ENCODE measurements around the gene FCN3.

The FCN3 gene

GRCh38 chr1:27358038-27358927, 16.3 kb downstream of the FCN3 start:
- no peak for DNase-seq (ENCODE audit: low read depth)

DNA sequence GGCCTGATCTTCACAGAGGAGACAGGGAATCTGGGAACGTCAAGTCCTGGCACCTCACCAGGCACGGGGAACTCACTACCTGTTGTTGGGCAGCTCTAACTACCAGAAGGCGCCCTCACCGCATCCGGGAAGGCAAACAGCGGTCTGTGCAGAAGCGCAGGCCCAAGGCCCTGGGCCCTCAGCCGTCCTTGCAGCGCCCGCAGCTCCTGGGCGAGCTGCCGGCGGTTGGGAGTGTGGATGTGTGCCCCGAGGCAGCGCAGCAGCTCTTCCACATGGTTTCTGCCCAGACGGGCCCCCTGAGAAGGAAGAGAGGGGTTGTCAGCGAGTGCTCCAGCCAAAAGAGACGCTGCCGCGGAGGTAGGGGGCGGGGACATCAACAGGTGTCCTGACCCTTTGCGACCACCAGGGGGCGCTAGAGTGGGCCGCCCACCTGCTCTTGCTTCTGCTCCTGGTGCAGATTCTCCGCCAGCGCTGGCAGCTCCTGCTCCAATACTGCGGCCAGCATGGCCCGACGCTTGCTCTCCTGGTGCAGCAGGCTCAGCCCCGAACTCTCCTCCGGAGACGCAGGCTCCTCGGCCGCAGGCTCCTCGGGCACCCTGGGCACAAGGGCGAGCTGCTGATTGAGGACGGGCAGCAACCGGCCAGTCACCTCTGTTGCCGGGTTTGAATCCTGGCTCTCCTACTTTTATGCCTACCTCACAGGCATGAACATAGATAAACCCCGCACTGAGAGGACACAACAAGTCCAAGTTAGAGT, 17.2 kb downstream of the FCN3 start:
- peak; percentile 53 for DNase-seq (ENCODE audit: low read depth)

DNA sequence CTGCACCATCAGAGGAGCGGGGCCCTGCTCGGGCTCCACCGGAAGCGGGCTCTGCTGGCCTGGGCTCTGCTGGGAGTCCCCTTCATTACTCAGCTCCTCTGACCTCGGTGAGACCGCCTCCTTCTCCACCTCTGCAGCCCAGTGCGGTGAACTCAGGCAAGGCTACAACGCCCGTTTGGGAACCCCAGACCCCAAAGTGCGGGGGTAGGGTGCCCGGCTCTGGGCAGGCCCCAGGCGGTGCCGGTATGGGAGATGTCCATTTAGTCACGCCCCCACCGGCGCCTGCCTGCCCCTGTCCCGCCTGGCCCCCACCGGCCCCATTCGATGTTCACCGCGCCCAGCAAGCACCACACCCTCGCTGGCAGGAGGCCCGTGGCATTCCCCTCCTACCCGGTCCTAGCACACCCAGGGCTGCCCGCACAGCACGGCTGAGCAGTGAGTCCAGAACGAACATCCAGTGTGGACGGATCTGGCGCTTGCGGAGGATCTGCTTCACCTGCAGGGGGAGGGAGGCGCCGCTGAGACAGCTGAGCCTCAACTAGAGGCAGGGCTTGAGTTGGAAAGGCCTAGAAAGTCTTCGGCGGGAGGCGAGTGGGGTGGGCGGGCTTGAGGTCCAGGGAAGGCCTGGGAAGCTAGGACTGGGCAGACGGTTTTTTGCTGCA, 17.9 kb downstream of the FCN3 start:
- peak; percentile 37 for DNase-seq (ENCODE audit: low read depth)

GRCh38 chr1:27356277-27356618, 18.4 kb downstream of the FCN3 start:
- no peak for DNase-seq (ENCODE audit: low read depth)

DNA sequence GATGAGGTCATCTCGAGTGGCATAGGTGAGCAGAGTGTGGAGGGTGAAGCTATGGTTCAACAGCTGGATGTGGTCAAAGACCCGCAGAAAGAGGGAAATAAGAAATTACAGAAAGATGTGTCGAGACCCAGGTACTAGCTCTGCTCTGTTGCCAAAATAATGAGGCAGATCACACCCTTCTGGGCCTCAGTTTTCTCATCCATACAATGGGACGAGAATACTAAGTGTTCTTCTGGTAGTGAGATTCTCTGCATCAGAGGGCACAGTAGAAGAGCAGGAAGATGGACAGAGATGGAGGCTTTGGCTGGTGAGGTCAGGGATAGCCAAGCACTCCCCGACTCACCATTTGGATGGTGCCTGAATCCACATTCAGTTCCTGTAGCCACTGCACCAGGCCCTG, 18.9 kb downstream of the FCN3 start:
- no peak for DNase-seq (ENCODE audit: low read depth)

- no peak for DNase-seq (ENCODE audit: low read depth)
These were observed 21.0 kb downstream of the FCN3 start for GRCh38 chr1:27353629-27354028.

- no peak for DNase-seq (ENCODE audit: low read depth)
These were observed 21.5 kb downstream of the FCN3 start for GRCh38 chr1:27353166-27353565.

DNA sequence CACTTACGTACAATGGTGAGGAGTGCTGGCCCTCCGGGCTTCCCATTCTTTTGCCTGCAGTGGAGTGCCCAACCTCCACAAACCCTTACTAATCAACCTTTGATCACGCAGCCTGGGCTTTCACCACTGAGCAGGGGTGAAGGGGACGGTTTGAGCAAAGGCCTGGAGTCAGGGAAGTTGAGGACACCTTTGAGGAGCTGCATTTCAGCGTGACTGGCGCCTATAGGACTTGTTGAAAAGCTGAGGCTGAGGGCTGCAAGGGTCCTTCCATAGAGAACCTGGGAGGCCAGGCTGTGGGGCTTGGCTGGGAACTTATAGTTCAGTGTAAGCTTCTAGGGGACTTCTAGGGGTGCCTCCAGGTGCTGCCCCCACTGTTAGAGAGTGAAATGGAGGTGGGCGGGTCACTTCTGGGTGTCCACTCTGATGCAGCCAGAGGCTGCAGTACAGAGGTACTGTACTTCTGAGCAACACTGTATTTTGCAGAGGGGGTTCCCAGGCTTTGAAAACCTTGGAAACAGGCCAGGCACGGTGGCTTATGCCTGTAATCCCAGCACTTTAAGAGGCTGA, 23.0 kb downstream of the FCN3 start:
- no peak for DNase-seq (ENCODE audit: low read depth)

DNA sequence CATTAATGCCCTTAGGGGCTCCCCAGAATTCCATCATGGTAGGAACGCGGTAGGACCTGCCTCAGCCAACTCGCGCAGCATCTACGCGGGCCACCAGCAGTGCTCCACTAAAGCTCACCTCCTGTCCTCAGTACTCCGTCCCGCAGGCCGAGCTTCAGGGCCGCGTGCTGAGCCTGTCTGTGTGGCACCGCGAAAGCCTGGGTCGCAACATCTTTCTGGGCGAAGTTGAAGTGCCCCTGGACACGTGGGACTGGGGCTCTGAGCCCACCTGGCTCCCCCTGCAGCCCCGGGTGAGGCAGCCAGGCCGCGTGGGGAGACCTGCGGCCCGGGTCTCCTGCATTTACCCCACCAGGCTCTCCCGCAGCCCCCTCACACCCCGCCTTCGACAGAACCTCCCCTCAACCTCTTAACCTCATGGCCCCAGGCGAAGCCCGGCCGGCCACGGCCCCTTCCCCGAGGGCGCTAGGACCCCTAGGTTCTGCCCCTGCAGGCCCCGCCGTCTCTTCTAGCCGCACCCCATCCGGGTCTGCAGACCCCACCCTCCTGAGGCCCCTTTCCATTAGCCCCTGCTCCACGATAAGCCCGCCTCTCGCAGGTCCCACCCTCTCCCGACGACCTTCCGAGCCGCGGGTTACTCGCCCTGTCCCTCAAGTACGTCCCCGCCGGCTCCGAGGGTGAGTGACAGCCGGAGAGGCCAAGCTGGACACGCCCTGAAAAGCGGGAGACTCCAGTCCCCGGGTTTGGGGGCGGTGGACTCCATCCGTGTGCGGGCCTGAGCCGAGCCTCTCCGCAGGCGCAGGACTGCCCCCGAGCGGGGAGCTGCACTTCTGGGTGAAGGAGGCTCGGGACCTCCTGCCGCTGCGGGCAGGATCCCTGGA, 23.7 kb downstream of the FCN3 start:
- no peak for DNase-seq (ENCODE audit: low read depth)

- no peak for DNase-seq (ENCODE audit: low read depth)
These were observed 24.6 kb downstream of the FCN3 start for GRCh38 chr1:27349784-27350662.

DNA sequence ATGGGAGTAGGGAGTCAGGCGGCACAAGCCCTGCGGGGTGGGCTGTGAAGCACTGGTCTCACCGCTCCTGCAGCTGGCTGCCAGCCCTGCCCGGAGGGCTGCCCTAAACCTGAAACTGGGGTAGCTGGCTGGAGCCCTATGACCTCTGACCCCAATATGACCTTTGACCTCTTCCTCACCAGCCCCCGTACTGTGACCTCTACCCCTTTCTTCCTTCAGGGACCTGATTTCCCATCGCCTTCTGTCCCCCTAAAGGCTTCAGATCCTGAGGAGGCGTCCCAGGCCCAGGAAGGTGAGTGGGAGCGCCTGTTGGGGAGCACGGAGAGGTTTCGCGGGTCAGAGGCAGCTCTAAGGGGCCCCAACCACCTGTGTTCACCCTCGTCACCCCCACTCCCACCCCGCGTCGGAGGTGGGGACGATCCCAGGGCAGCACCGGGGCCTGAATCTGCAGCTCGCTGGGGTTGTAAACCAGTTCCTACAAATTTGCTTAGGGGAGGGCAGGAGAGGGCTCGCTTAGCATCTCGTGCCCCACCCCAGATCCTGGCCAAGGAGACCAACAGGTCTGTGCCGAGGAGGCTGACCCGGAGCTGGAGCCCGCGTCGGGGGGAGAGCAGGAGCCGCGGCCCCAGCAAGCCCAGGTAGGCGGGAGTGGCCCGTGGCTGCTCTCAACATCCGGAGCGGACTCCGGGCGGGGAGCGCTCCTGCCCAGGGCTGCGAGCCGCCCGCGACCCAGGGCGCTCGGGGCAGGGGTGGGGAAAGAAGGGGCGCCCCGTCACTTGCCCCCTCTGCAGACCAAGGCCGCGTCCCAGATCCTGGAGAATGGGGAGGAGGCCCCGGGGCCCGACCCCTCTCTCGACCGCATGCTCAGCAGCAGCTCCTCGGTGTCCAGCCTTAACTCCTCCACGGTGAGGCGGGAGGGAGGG, 25.5 kb downstream of the FCN3 start:
- DNase-seq (ENCODE audit: low read depth) = no peak

DNA sequence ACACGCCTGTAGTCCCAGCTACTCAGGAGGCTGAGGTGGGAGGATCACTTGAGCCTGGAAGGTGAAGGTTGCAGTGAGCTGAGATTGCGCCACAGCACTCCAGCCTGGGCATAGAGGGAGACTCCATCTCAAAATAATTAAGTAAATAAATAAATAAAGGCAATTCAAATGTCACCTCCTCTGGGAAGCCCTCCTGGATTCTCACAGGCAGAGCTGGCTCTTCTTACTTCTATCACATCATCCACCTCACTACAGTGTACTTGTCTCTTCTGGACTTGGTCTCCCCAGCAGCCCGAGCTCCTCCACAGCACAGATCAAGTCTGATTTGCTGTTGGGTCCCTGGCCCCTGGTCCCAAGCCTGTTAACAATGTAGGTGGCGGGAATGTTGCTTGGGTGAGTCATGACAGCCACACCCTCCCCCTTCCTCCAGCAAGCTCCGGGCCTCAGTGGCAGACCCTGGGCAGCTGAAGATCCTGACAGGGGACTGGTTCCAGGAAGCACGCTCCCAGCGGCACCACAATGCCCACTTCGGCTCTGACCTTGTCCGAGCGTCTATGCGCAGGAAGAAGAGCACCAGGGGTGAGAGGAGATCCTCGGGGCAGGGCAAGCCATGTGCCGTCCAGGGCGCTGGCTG, 27.5 kb downstream of the FCN3 start:
- no peak for DNase-seq (ENCODE audit: low read depth)

- DNase-seq (ENCODE audit: low read depth) = no peak
These were observed 28.3 kb downstream of the FCN3 start for GRCh38 chr1:27346357-27346756.

GRCh38 chr1:27345272-27345671, 29.4 kb downstream of the FCN3 start:
- DNase-seq (ENCODE audit: low read depth) = no peak

GRCh38 chr1:27343639-27344025, 31.0 kb downstream of the FCN3 start:
- no peak for DNase-seq (ENCODE audit: low read depth)

- peak; percentile 79 for DNase-seq (ENCODE audit: low read depth)
These were observed 31.6 kb downstream of the FCN3 start for GRCh38 chr1:27342778-27343638.

DNA sequence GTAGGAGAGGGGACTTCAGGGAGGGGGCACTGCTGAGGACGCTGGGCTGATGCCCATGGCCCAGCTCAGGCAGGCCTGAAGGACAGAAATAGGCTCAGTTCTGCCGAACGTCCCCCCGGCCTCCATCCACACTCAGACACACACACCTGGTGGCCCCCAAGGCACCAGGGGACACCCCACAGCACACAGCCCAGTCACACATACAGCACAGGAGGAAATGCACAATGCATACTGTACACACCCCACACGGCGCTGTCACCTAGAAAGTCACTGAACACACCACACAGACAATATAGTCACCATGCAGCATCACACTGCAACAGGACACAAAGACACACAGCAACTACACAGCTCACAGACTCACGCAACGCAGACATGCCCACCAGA, 32.2 kb downstream of the FCN3 start:
- no peak for DNase-seq (ENCODE audit: low read depth)

All from T-helper 22 cell (primary cell).